ENCODE data around the gene NEURL3.
"Not testable (repeated sequence)": the region's sequence is repeated elsewhere in the genome, so short reads cannot be mapped to it uniquely, and the experiment has no call there.

GRCh38 chr2:96461616-96462015, 43.5 kb downstream of the NEURL3 start:
- TF ChIP-seq CTCF (conservative IDR thresholded peaks at IDR 0.05; ENCODE audit: low read length); EZH2phosphoT487 (IDR thresholded peaks at IDR 0.05; ENCODE audit: borderline replicate concordance): not testable (repeated sequence)
